ENCODE measurements around the gene LZTR1.
"Not testable (repeated sequence)": the region's sequence is repeated elsewhere in the genome, so short reads cannot be mapped to it uniquely, and the experiment has no call there.

LZTR1 gene

GRCh38 chr22:20981787-20982562, at the start of gene LZTR1:
LZTR1 (plus strand) TSS chr22:20982297; CDS start chr22:20982372, 75 bp downstream.
- TF ChIP-seq CTCF (conservative IDR thresholded peaks at IDR 0.05; ENCODE audit: low read depth, low read length) = peak; percentile 77
- peak; percentile 87 for DNase-seq (ENCODE audit: low read depth)
- H3K4me3 ChIP-seq (ENCODE audit: low read depth, low read length) = peak within 1 kb of the TSS; percentile 89

- DNase-seq (ENCODE audit: low read depth) = no peak
- H3K4me3 ChIP-seq (ENCODE audit: low read depth, low read length) = no peak overlapping the region
- TF ChIP-seq CTCF (conservative IDR thresholded peaks at IDR 0.05; ENCODE audit: low read depth, low read length) = no peak
These were observed 48.2 kb upstream of the LZTR1 start for GRCh38 chr22:20933910-20934309.

- not testable (repeated sequence) for DNase-seq (ENCODE audit: low read depth); H3K4me3 ChIP-seq (ENCODE audit: low read depth, low read length)
These were observed 47.0 kb upstream of the LZTR1 start for GRCh38 chr22:20935049-20935448.

- DNase-seq (ENCODE audit: low read depth); H3K4me3 ChIP-seq (ENCODE audit: low read depth, low read length): not testable (repeated sequence)
These were observed 46.1 kb upstream of the LZTR1 start for GRCh38 chr22:20935780-20936539.

- no peak for TF ChIP-seq CTCF (conservative IDR thresholded peaks at IDR 0.05; ENCODE audit: low read depth, low read length)
- DNase-seq (ENCODE audit: low read depth) = no peak
- H3K4me3 ChIP-seq (ENCODE audit: low read depth, low read length) = no peak overlapping the region
These were observed 44.9 kb upstream of the LZTR1 start for GRCh38 chr22:20937031-20937793.

- no peak for DNase-seq (ENCODE audit: low read depth)
- TF ChIP-seq CTCF (conservative IDR thresholded peaks at IDR 0.05; ENCODE audit: low read depth, low read length) = no peak
- no peak overlapping the region for H3K4me3 ChIP-seq (ENCODE audit: low read depth, low read length)
These were observed 44.1 kb upstream of the LZTR1 start for GRCh38 chr22:20937794-20938671.

- not testable (repeated sequence) for DNase-seq (ENCODE audit: low read depth)
These were observed 42.5 kb upstream of the LZTR1 start for GRCh38 chr22:20939457-20940185.

More at GRCh38 chr22:20939457-20940185, 42.5 kb upstream of the LZTR1 start:
- not testable (repeated sequence) for H3K4me3 ChIP-seq (ENCODE audit: low read depth, low read length)

All from choroid plexus epithelial cell (primary cell).